Measurements from ENCODE around the gene M1AP. TPM values are rescaled to one million over a fixed set of nuclear protein-coding genes. Genes with fewer than 3 reads are reported as not detected.

The M1AP gene
- polyA plus RNA-seq, 1 donor (not counting 4 experiments of a cell fraction or from before 2014, with no cell fraction given) = 0.21 TPM

DNA sequence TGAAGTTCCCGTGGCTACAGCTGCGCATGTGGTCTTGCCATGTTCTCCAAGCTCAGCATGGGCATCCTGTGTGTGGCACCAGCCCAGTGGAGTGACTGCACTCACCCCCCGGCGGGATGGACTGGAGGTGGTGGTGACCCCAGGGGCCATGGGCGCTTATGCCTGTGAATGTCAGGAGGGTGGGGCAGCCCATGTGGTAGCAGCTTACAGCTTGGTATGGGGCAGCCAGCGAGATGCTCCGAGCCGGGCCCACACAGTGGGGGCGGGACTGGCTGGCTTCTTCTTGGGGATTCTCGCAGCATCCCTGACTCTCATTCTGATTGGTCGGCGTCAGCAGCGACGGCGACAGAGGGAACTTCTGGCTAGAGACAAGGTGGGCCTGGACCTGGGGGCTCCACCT, 31.5 kb upstream of the M1AP start:
- H3K4me1 ChIP-seq (ENCODE audit: control insufficient read depth, extremely low read depth, insufficient read depth, low read length) = no peaks in the 10 kb centered on the region
- FAIRE-seq (no peak), DNase-seq (ENCODE audit: low read depth, low spot score) (no peak)
- no peak overlapping the region for H2AFZ ChIP-seq (ENCODE audit: control insufficient read depth, low read length)
- no peak overlapping the region for H3K27ac ChIP-seq (ENCODE audit: control insufficient read depth, insufficient read depth, low read length)
- H3K9me1 ChIP-seq (ENCODE audit: control insufficient read depth, extremely low read depth, insufficient read depth, low read length) = no peaks in the 10 kb centered on the region
- no peaks in the 10 kb centered on the region for H3K9me3 ChIP-seq (ENCODE audit: control insufficient read depth, low read depth, low read length)
- no peak overlapping the region for H3K4me3 ChIP-seq (ENCODE audit: control insufficient read depth in 2 of 3, extremely low read depth in 1 of 3, insufficient read depth in 2 of 3, low read depth in 1 of 3, low read length in 3 of 3)
- H3K79me2 ChIP-seq (ENCODE audit: control insufficient read depth, insufficient read depth, low read length) = no peaks in the 10 kb centered on the region
- H3K27me3 ChIP-seq (ENCODE audit: control insufficient read depth, extremely low read depth, insufficient read depth, low read length) = no peaks in the 10 kb centered on the region
- no peaks in the 10 kb centered on the region for H4K20me1 ChIP-seq (ENCODE audit: control insufficient read depth, extremely low read depth, insufficient read depth, low read length)
- H3K4me2 ChIP-seq (ENCODE audit: control insufficient read depth, extremely low read depth, insufficient read depth, low read depth, low read length) = no peak overlapping the region
- peaks cover 0 to 11% of the 10 kb centered on the region in 2 experiments for H3K36me3 ChIP-seq (ENCODE audit: control insufficient read depth in 2 of 2, extremely low read depth in 1 of 2, insufficient read depth in 2 of 2, low read length in 2 of 2)
- TF ChIP-seq, protein P1, sequence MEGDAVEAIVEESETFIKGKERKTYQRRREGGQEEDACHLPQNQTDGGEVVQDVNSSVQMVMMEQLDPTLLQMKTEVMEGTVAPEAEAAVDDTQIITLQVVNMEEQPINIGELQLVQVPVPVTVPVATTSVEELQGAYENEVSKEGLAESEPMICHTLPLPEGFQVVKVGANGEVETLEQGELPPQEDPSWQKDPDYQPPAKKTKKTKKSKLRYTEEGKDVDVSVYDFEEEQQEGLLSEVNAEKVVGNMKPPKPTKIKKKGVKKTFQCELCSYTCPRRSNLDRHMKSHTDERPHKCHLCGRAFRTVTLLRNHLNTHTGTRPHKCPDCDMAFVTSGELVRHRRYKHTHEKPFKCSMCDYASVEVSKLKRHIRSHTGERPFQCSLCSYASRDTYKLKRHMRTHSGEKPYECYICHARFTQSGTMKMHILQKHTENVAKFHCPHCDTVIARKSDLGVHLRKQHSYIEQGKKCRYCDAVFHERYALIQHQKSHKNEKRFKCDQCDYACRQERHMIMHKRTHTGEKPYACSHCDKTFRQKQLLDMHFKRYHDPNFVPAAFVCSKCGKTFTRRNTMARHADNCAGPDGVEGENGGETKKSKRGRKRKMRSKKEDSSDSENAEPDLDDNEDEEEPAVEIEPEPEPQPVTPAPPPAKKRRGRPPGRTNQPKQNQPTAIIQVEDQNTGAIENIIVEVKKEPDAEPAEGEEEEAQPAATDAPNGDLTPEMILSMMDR (optimal IDR thresholded peaks at IDR 0.05 in 1 of 3, IDR thresholded peaks at IDR 0.05 in 1 of 3, conservative IDR thresholded peaks at IDR 0.05 in 1 of 3; ENCODE audit: extremely low read depth in 1 of 3, insufficient read depth in 2 of 3, low read length in 3 of 3) = no peak
- no peak for TF ChIP-seq EZH2 (IDR thresholded peaks at IDR 0.05; ENCODE audit: low read length)
- dilution Hi-C loops (cut with MboI; ENCODE audit: extremely low pct_ligation_motif_present, low sequenced_read_pairs) = no loop called here
- H3K9ac ChIP-seq (ENCODE audit: control insufficient read depth, extremely low read depth, insufficient read depth, low read length) = no peak overlapping the region

DNA sequence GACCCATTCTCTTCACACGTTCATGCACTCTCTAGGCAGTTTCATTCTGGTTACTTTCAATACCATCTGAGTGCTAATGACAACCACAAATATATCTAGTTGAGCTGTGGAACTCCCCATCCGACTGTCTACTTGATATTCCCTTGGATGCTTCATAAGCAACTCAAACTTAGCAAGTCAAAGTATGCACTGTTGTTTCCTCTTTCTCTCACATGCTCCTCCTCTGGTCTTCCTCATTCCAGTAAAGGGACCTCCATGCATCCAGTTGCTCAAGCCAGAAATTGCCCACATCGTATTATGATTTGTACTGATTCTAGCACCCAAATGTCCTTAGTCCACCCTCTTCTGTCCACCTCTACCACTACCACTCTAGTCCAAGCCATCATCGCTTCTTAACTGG, 28.2 kb upstream of the M1AP start:
- Histone ChIP-seq H3K79me2 (ENCODE audit: control insufficient read depth, insufficient read depth, low read length) (no peaks in the 10 kb centered on the region), H4K20me1 (ENCODE audit: control insufficient read depth, extremely low read depth, insufficient read depth, low read length) (no peaks in the 10 kb centered on the region), H3K4me2 (ENCODE audit: control insufficient read depth, extremely low read depth, insufficient read depth, low read depth, low read length) (no peak overlapping the region), H3K36me3 (ENCODE audit: control insufficient read depth in 2 of 2, extremely low read depth in 1 of 2, insufficient read depth in 2 of 2, low read length in 2 of 2) (peaks cover 0 to 11% of the 10 kb centered on the region in 2 experiments), H3K4me3 (ENCODE audit: control insufficient read depth in 2 of 3, extremely low read depth in 1 of 3, insufficient read depth in 2 of 3, low read depth in 1 of 3, low read length in 3 of 3) (no peak overlapping the region), H3K9me1 (ENCODE audit: control insufficient read depth, extremely low read depth, insufficient read depth, low read length) (no peaks in the 10 kb centered on the region), H3K27ac (ENCODE audit: control insufficient read depth, insufficient read depth, low read length) (no peak overlapping the region), H3K9me3 (ENCODE audit: control insufficient read depth, low read depth, low read length) (no peaks in the 10 kb centered on the region), H3K9ac (ENCODE audit: control insufficient read depth, extremely low read depth, insufficient read depth, low read length) (no peak overlapping the region), H3K4me1 (ENCODE audit: control insufficient read depth, extremely low read depth, insufficient read depth, low read length) (peaks cover 5% of the 10 kb centered on the region), H3K27me3 (ENCODE audit: control insufficient read depth, extremely low read depth, insufficient read depth, low read length) (no peaks in the 10 kb centered on the region), H2AFZ (ENCODE audit: control insufficient read depth, low read length) (no peak overlapping the region)
- dilution Hi-C loops (cut with MboI; ENCODE audit: extremely low pct_ligation_motif_present, low sequenced_read_pairs) = no loop called here
- FAIRE-seq (no peak), DNase-seq (ENCODE audit: low read depth, low spot score) (no peak)
- TF ChIP-seq EZH2 (IDR thresholded peaks at IDR 0.05; ENCODE audit: low read length) = no peak
- TF ChIP-seq, protein P1 (optimal IDR thresholded peaks at IDR 0.05 in 1 of 3, IDR thresholded peaks at IDR 0.05 in 1 of 3, conservative IDR thresholded peaks at IDR 0.05 in 1 of 3; ENCODE audit: extremely low read depth in 1 of 3, insufficient read depth in 2 of 3, low read length in 3 of 3) = no peak
